CD4-positive, alpha-beta memory T cell (primary cell): ENCODE measurements around the gene FGGY. TPM values are rescaled to one million over a fixed set of nuclear protein-coding genes. Genes with fewer than 3 reads are reported as not detected.

Source experiments
- CTCF ChIA-PET: fragments of 350-600 bp; sonication (Branson Sonifier 250); formaldehyde crosslinking; loops from one replicate; lab custom pipeline; 2021; ENCODE audit warnings: inconsistent platforms; ENCODE audit not compliant: partially characterized antibody; lab: Charles Lee
- POLR2A ChIA-PET: fragments of 350-600 bp; sonication (Branson Sonifier 250); formaldehyde crosslinking; loops from one replicate; lab custom pipeline; 2021; ENCODE audit not compliant: partially characterized antibody; lab: Charles Lee
- DNase-seq, 5 donors: peaks; one replicate each; pipeline versions ENCODE4 v3.0.0 to v3.0.0-alpha.2; 2020 to 2022; ENCODE audit warnings: mixed read lengths in 1 of 5
- H3K27ac ChIP-seq: one replicate; pipeline ENCODE4 v1.7.0; 2013; ENCODE audit warnings: low read depth, low read length
- H3K27me3 ChIP-seq: 2 replicates; pipeline ENCODE4 v1.7.0; 2013; ENCODE audit warnings: mild to moderate bottlenecking, low read length, moderate library complexity; ENCODE audit not compliant: insufficient read depth
- H3K36me3 ChIP-seq: 2 replicates; pipeline ENCODE4 v1.7.0; 2013; ENCODE audit warnings: mild to moderate bottlenecking, low read length, moderate library complexity; ENCODE audit not compliant: insufficient read depth
- H3K4me1 ChIP-seq: 2 replicates; pipeline ENCODE4 v1.7.0; 2013; ENCODE audit warnings: mild to moderate bottlenecking, low read length, moderate library complexity; ENCODE audit not compliant: insufficient read depth
- H3K4me3 ChIP-seq, 2 donors: one replicate each; pipeline ENCODE4 v1.7.0; 2013; ENCODE audit warnings: low read length in 2 of 2, mild to moderate bottlenecking in 1 of 2
- H3K9me3 ChIP-seq, 2 donors: one replicate each; pipeline ENCODE4 v1.7.0; 2013; ENCODE audit warnings: low read length in 2 of 2, control low read depth in 1 of 2; ENCODE audit not compliant: control insufficient read depth in 1 of 2
- H3K27ac Mint-ChIP-seq, 7 donors: one replicate each; pipeline ENCODE4 v1.8.0; 2020 to 2021; ENCODE audit warnings: mixed read lengths in 7 of 7, mild to moderate bottlenecking in 6 of 7, inconsistent platforms in 3 of 7, moderate library complexity in 3 of 7
- H3K27me3 Mint-ChIP-seq, 2 donors: one replicate each; pipeline ENCODE4 v1.8.0; 2020 to 2021; ENCODE audit warnings: mixed read lengths in 2 of 2
- H3K36me3 Mint-ChIP-seq, 2 donors: one replicate each; pipeline ENCODE4 v1.8.0; 2020 to 2021; ENCODE audit warnings: mixed read lengths in 2 of 2, inconsistent platforms in 1 of 2, mild to moderate bottlenecking in 1 of 2
- H3K4me1 Mint-ChIP-seq, 4 donors: one replicate each; pipeline ENCODE4 v1.8.0; 2020 to 2021; ENCODE audit warnings: mixed read lengths in 4 of 4, mild to moderate bottlenecking in 1 of 4
- H3K4me3 Mint-ChIP-seq, 8 donors: one replicate each; pipeline ENCODE4 v1.8.0; 2020 to 2021; ENCODE audit warnings: mixed read lengths in 8 of 8, mild to moderate bottlenecking in 7 of 8, moderate library complexity in 6 of 8, inconsistent platforms in 3 of 8
- H3K9me3 Mint-ChIP-seq, 8 donors: one replicate each; pipeline ENCODE4 v1.8.0; 2020 to 2021; ENCODE audit warnings: mixed read lengths in 8 of 8, mild to moderate bottlenecking in 5 of 8, inconsistent platforms in 3 of 8, moderate library complexity in 1 of 8
- intact Hi-C: fragments of 100-400 bp; cut with micrococcal nuclease; formaldehyde crosslinking; loops from one replicate; pipeline ENCODE4 v1.15.1; 2023
- polyA plus RNA-seq, 2 donors: library from polyadenylated mRNA; unstranded; fragments of 300-500 nt; fragmentation: Illumina TruSeq; gene quantifications; one replicate each; pipeline ENCODE4 v1.2.3, GENCODE V29; 2021
- total RNA-seq, 2 experiments: library from RNA; stranded (reverse); gene quantifications; one replicate each; pipeline ENCODE4 v1.2.3, GENCODE V29; 2021

Gene FGGY
- total and polyA plus RNA-seq, 4 experiments from 2014 or later = 1.8 to 8.8 (median 3.6) TPM

DNA sequence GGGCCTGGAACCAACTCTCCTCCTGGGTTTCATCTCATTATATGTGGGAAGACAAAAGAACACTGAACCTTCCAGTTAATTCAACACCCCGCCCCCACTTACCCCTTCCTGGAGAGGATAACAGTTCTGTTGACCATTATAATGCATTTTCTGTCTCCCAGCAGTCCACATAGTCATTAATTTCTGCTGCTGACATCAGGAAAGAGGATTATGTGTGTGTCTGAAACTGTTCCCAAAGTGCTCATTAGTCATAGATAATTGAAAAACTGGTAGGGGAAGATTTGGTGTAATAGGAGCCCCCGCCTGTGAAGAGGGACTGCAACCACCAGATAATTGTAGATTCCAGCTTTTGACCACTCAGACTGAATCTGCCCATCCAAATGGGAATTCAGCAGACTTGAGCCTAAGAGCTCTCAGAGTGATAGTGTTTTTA lies 208.7 kb downstream of the FGGY start:
- no peaks in the 10 kb centered on the region for H3K9me3 Mint-ChIP-seq
- H3K4me1 ChIP-seq = no peaks in the 10 kb centered on the region
- H3K27me3 ChIP-seq = no peaks in the 10 kb centered on the region
- POLR2A ChIA-PET = no interaction called here
- CTCF ChIA-PET = no interaction called here
- intact Hi-C loops = no loop called here
- no peaks in the 10 kb centered on the region for H3K9me3 ChIP-seq
- H3K36me3 ChIP-seq = no peaks in the 10 kb centered on the region
- no peak for DNase-seq
- no peaks in the 10 kb centered on the region for H3K36me3 Mint-ChIP-seq
- H3K4me3 ChIP-seq = no peak overlapping the region
- no peaks in the 10 kb centered on the region for H3K4me1 Mint-ChIP-seq
- H3K4me3 Mint-ChIP-seq = no peak overlapping the region
- H3K27ac Mint-ChIP-seq = no peak overlapping the region
- no peaks in the 10 kb centered on the region for H3K27me3 Mint-ChIP-seq
- H3K27ac ChIP-seq = no peak overlapping the region

DNA sequence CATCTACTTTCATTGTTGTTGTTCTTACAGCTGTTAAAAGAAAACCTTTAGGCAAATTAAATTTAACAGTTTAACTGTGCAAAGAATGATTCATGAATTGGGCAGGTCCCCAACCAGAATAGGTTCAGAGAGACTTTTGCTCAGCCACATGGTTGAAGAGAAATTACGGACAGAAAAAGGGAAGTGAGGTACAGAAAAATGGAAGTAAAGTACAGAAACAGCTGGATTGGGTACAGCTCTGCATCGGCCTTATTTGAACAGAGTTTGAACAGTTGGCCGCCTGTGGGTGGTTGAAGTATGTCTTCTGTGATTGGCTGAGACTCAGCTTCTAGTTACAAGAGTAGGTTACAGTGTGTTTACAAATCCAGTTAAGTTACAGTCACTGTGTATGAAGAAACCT lies 210.1 kb downstream of the FGGY start:
- Histone ChIP-seq H3K4me3 (no peak overlapping the region), H3K27ac (no peak overlapping the region), H3K4me1 (no peaks in the 10 kb centered on the region), H3K9me3 (no peaks in the 10 kb centered on the region), H3K27me3 (no peaks in the 10 kb centered on the region), H3K36me3 (no peaks in the 10 kb centered on the region)
- no peaks in the 10 kb centered on the region for H3K4me1 Mint-ChIP-seq
- CTCF ChIA-PET = no interaction called here
- DNase-seq = no peak
- H3K27ac Mint-ChIP-seq = no peak overlapping the region
- H3K4me3 Mint-ChIP-seq = no peak overlapping the region
- H3K36me3 Mint-ChIP-seq = no peaks in the 10 kb centered on the region
- no peaks in the 10 kb centered on the region for H3K27me3 Mint-ChIP-seq
- POLR2A ChIA-PET = no interaction called here
- H3K9me3 Mint-ChIP-seq = no peaks in the 10 kb centered on the region
- intact Hi-C loops = no loop called here

DNA sequence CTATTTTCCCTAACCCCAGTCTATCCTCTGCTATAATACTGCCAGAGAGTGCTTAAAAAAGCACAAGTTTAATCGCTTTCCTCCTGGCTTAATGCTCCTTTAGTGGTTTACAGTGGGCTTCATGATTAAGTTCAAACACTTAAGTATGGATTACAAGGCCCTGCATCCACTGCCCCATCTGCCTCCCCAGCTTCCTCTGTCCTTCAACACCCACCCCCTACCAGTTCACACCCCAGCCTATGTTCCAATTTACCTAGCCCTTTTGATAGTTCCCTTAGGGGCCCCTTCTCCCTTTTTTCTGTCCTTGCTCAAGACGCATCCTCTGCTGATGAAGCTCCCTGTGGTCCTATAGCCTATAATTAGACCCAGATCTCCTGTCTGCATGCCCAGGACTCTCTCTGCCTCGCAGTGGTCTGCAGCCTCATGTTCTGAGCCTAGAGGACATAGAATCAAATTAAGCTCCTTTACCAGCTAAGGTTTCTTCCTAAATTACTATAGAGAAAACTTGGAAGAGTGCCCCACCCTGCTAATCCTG lies 212.5 kb downstream of the FGGY start:
- ChIA-PET CTCF (no interaction called here), POLR2A (no interaction called here)
- H3K27me3 Mint-ChIP-seq = no peaks in the 10 kb centered on the region
- no peaks in the 10 kb centered on the region for H3K4me1 Mint-ChIP-seq
- no peak for DNase-seq
- H3K36me3 Mint-ChIP-seq = no peaks in the 10 kb centered on the region
- intact Hi-C loops = no loop called here
- no peak overlapping the region for H3K27ac Mint-ChIP-seq
- no peak overlapping the region for H3K27ac ChIP-seq
- H3K36me3 ChIP-seq = no peaks in the 10 kb centered on the region
- no peak overlapping the region for H3K4me3 Mint-ChIP-seq
- no peaks in the 10 kb centered on the region for H3K9me3 Mint-ChIP-seq
- H3K4me3 ChIP-seq = no peak overlapping the region
- H3K9me3 ChIP-seq = no peaks in the 10 kb centered on the region
- H3K27me3 ChIP-seq = no peaks in the 10 kb centered on the region
- no peaks in the 10 kb centered on the region for H3K4me1 ChIP-seq

DNA sequence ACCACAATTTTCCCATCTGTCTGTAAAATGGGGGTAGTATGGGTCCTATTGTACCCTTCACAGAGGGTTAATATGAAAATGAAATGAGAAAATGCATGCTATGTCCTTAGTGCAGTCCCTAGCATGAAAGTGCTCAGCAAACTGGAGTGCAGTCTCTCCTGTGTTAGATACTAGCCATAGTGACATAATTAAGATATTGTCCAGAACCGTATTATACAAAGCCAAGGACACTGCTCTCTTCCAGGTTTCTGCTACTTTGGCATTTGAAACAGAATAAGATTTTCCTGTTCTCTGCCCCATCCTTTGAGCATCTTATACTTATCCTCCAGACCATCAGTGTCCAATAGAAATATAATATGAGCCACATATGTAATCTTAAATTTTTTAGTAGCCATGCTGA lies 213.4 kb downstream of the FGGY start:
- H3K4me1 Mint-ChIP-seq = no peaks in the 10 kb centered on the region
- no peaks in the 10 kb centered on the region for H3K36me3 Mint-ChIP-seq
- no peak overlapping the region for H3K4me3 Mint-ChIP-seq
- Histone ChIP-seq H3K9me3 (no peaks in the 10 kb centered on the region), H3K27ac (no peak overlapping the region), H3K4me3 (no peak overlapping the region), H3K36me3 (no peaks in the 10 kb centered on the region), H3K4me1 (no peaks in the 10 kb centered on the region), H3K27me3 (no peaks in the 10 kb centered on the region)
- ChIA-PET POLR2A (no interaction called here), CTCF (no interaction called here)
- no peak overlapping the region for H3K27ac Mint-ChIP-seq
- no peak for DNase-seq
- intact Hi-C loops = no loop called here
- no peaks in the 10 kb centered on the region for H3K9me3 Mint-ChIP-seq
- no peaks in the 10 kb centered on the region for H3K27me3 Mint-ChIP-seq

DNA sequence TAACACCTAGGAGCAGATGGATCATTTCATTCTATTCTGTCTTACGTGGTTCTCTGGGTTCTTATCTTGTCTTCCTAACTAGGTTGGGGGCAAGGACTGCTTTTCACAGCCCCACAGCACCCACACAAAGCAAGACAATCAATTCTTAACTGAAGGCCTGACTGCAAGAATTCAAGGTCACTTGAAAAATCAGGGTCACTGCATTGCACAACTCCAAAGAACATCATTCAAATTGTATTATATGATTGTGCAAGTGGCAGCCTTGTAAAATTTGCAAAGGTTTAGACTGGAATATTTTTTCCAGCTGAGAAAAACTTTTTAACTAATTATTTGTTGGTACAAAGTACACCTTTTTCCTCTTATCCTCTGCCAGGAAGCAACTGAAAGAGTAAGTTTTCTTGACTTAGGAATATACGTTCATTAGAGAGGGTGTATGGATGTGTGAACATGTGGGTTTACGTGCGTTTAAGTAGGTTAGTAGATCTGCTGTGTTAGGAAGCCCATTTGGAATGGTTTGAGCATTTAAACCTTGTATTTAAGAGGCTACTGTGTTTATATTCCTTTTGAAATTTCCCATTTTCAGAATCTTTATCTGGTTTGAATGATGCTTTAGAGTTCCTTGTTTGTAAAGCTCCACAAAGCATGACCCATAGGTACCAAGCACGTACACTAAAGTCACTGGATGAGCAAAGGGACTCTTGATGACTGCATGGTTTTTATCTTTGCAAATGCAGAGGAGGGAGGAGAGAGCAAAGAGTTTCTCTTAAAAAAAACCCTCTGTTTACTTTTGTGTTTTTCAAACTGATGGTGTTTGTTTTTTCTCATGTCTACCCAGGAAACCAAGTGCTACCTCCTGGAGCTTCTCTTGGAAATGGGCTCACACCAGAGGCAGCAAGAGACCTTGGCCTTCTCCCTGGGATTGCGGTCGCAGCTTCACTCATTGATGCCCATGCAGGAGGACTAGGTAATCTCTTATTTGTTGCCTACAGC lies 214.9 kb downstream of the FGGY start:
- no peak overlapping the region for H3K4me3 Mint-ChIP-seq
- CTCF ChIA-PET = interaction anchor here (0.8 kb wide), 1 partner anchor 13 kb away, joined by 3 read pairs; no protein-coding TSS in a partner anchor

DNA sequence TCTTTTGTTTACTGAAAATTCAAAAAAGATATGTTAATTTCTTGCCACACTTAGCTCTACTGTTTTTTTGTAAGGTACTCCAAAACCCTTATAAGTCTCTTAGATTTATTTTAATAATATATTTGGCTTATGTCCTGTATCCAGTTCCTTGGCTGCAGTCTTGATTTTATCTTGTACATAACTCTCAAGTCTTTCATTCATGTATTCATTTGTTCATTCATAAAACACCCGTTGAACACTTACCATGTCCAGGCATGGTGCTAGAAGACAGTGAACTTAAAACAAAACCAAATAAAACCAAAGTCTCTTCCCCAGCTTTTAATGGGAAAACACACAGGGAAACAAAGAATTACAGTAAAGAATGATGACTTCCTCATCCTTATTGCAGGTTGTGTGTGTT lies 215.8 kb downstream of the FGGY start:
- Mint-ChIP-seq H3K4me1 (no peaks in the 10 kb centered on the region), H3K36me3 (no peaks in the 10 kb centered on the region), H3K4me3 (no peak overlapping the region), H3K9me3 (no peaks in the 10 kb centered on the region), H3K27me3 (no peaks in the 10 kb centered on the region), H3K27ac (no peak overlapping the region)
- POLR2A ChIA-PET = no interaction called here
- intact Hi-C loops = no loop called here
- Histone ChIP-seq H3K9me3 (no peaks in the 10 kb centered on the region), H3K36me3 (no peaks in the 10 kb centered on the region), H3K4me3 (no peak overlapping the region), H3K27ac (no peak overlapping the region), H3K27me3 (no peaks in the 10 kb centered on the region), H3K4me1 (no peaks in the 10 kb centered on the region)
- DNase-seq = no peak
- CTCF ChIA-PET = no interaction called here

More for the DNA sequence above, 214.9 kb downstream of the FGGY start:
- no peak for DNase-seq
- Histone ChIP-seq H3K4me1 (no peaks in the 10 kb centered on the region), H3K27ac (no peak overlapping the region), H3K27me3 (no peaks in the 10 kb centered on the region), H3K4me3 (no peak overlapping the region), H3K36me3 (no peaks in the 10 kb centered on the region), H3K9me3 (no peaks in the 10 kb centered on the region)
- intact Hi-C loops = no loop called here
- Mint-ChIP-seq H3K27me3 (no peaks in the 10 kb centered on the region), H3K9me3 (no peaks in the 10 kb centered on the region), H3K4me1 (no peaks in the 10 kb centered on the region), H3K27ac (no peak overlapping the region), H3K36me3 (no peaks in the 10 kb centered on the region)
- POLR2A ChIA-PET = no interaction called here

DNA sequence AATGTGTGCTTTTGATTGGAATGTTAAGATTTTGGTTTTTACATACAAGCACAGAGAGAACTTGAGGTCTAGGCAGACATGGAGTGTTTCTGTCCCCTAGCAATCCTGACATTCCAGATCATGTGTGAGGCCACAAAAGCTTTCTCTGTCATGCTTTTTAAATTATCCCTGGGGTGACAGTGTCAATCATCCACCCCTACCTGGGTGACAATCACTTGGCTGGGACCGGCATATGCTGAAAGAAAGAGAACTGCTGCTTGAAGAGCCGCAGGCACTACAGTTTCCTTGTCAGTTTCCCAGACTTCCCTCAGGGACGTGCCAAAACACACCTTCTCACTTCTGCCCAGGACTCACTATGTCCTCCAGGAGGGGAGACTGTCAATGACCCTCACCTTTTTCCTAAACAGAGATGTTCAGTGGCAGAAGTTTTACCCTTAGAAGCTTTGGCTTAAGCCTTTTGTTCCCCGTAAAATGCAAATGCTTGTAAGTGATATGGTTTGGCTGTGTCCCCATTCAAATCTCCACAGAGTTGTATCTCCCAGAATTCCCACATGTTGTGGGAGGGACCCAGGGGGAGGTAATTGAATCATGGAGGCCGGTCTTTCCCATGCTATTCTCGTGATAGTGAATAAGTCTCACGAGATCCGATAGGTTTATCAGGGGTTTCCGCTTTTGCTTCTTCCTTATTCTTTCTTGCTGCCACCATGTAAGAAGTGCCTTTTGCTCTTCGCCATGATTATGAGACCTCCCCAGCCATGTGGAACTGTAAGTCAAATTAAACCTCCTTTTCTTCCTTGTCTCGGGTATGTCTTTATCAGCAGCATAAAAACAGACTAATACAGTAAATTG lies 217.4 kb downstream of the FGGY start:
- Mint-ChIP-seq H3K27me3 (no peaks in the 10 kb centered on the region), H3K9me3 (no peaks in the 10 kb centered on the region), H3K4me1 (no peaks in the 10 kb centered on the region), H3K27ac (no peak overlapping the region), H3K4me3 (no peak overlapping the region), H3K36me3 (peaks cover 0 to 2% of the 10 kb centered on the region in 2 donors)
- no peak for DNase-seq
- intact Hi-C loops = no loop called here
- CTCF ChIA-PET = no interaction called here
- no peaks in the 10 kb centered on the region for H3K27me3 ChIP-seq
- H3K9me3 ChIP-seq = no peaks in the 10 kb centered on the region
- no peaks in the 10 kb centered on the region for H3K36me3 ChIP-seq
- no peaks in the 10 kb centered on the region for H3K4me1 ChIP-seq
- POLR2A ChIA-PET = no interaction called here
- no peak overlapping the region for H3K4me3 ChIP-seq
- no peak overlapping the region for H3K27ac ChIP-seq
